Gastroesophageal sphincter (tissue), 4 donors: Measurements from ENCODE around the gene TBC1D7. TPM values are rescaled to one million over a fixed set of nuclear protein-coding genes. Genes with fewer than 3 reads are reported as not detected.

Source experiments
- ATAC-seq: fragments of 150-250 bp; one replicate; pipeline ENCODE4 v1.9.1; 2016; ENCODE audit warnings: mild to moderate bottlenecking, moderate library complexity
- H3K27ac ChIP-seq, 4 donors: fragments of 200-600 bp; sonication (generic) in 3 of 4; 1 replicate in 3 of 4; 2 replicates in 1 of 4; pipeline ENCODE4 v1.5.1; 2016 to 2019
- H3K27me3 ChIP-seq: fragments of 200-600 bp; sonication (generic); one replicate; pipeline ENCODE4 v1.5.1; 2019
- H3K36me3 ChIP-seq, 2 donors: fragments of 200-600 bp; sonication (generic); one replicate each; pipeline ENCODE4 v1.5.1; 2019; ENCODE audit warnings: control low read depth in 1 of 2
- H3K4me1 ChIP-seq, 3 donors: fragments of 200-600 bp; sonication (generic); 1 replicate in 2 of 3; 2 replicates in 1 of 3; pipeline ENCODE4 v1.5.1; 2016 to 2019; ENCODE audit warnings: control low read depth in 2 of 3
- H3K4me3 ChIP-seq, 2 donors: fragments of 200-600 bp; sonication (generic); one replicate each; pipeline ENCODE4 v1.5.1; 2019; ENCODE audit warnings: mild to moderate bottlenecking in 1 of 2, moderate library complexity in 1 of 2
- H3K9me3 ChIP-seq, 3 donors: fragments of 200-600 bp; sonication (generic); one replicate each; pipeline ENCODE4 v1.5.1; 2017 to 2019; ENCODE audit warnings: control low read depth in 2 of 3
- EP300 ChIP-seq: sonication (generic); formaldehyde crosslinking; IDR thresholded peaks from one replicate; pipeline ENCODE4 v1.6.1; 2017; ENCODE audit warnings: antibody characterized with exemption, mild to moderate bottlenecking
- POLR2A ChIP-seq, 2 donors: fragments of 450-650 bp; IDR thresholded peaks; one replicate each; pipeline ENCODE4 v1.6.1; 2017; ENCODE audit warnings: antibody characterized with exemption in 2 of 2, mild to moderate bottlenecking in 2 of 2, moderate library complexity in 1 of 2
- POLR2AphosphoS5 ChIP-seq: sonication (generic); formaldehyde crosslinking; IDR thresholded peaks from one replicate; pipeline ENCODE4 v1.6.1; 2017; ENCODE audit warnings: antibody characterized with exemption
- WGBS, 2 donors: methylation state at CpG; one replicate each; pipeline ENCODE4 v1.1.5; 2018; ENCODE audit warnings: low coverage in 1 of 2; 5-methylcytosine and 5-hydroxymethylcytosine counted together
- total RNA-seq, 4 donors: library from RNA; depleted of rRNA; stranded (reverse); fragments of >200 nt; gene quantifications; one replicate each; pipeline ENCODE4 v1.1.0, GENCODE V29; 2016
- TF ChIP-seq, protein P1 (sequence below), 4 experiments: fragments of 200-600 bp in 2 of 4; fragments of 450-650 bp in 2 of 4; sonication (generic) in 1 of 4; IDR thresholded peaks; one replicate each; pipeline ENCODE4 v1.5.1; 2017 to 2019; ENCODE audit warnings: antibody characterized with exemption in 4 of 4, mild to moderate bottlenecking in 2 of 4, moderate library complexity in 2 of 4

The TBC1D7 gene
- total RNA-seq, 4 donors from 2014 or later, result 5.1 to 14.5 (median 7.3) TPM

DNA sequence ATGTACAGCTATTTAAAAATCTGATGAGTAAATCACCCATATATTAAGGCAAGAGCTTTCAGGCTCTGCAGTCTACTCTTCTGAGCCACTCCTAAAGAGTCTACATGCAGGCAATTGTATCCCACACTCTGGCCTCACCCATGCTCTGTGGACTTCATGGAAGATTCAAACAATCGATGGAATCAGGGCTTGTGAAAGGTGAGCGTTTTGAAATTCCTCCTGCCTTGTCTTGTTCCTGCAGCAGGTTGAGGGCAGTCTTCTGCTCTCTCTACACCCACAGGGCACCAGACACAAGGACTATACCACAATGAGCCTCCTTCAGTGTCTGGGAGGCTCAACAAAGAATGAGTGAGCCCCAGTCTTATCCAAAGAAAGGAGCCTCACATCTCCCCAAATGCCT lies 51.1 kb downstream of the TBC1D7 start:
- no peak overlapping the region for H3K4me3 ChIP-seq
- 94 to 100% methylated on average over 2 of the region's 2 CpGs for WGBS, 2 donors
- peaks cover 0 to 19% of the 10 kb centered on the region in 2 donors for H3K36me3 ChIP-seq
- no peaks in the 10 kb centered on the region for H3K27me3 ChIP-seq
- no peaks in the 10 kb centered on the region for H3K4me1 ChIP-seq
- TF ChIP-seq POLR2A (IDR thresholded peaks at IDR 0.05) (no peak), POLR2AphosphoS5 (no peak), EP300 (no peak)
- TF ChIP-seq, protein P1, sequence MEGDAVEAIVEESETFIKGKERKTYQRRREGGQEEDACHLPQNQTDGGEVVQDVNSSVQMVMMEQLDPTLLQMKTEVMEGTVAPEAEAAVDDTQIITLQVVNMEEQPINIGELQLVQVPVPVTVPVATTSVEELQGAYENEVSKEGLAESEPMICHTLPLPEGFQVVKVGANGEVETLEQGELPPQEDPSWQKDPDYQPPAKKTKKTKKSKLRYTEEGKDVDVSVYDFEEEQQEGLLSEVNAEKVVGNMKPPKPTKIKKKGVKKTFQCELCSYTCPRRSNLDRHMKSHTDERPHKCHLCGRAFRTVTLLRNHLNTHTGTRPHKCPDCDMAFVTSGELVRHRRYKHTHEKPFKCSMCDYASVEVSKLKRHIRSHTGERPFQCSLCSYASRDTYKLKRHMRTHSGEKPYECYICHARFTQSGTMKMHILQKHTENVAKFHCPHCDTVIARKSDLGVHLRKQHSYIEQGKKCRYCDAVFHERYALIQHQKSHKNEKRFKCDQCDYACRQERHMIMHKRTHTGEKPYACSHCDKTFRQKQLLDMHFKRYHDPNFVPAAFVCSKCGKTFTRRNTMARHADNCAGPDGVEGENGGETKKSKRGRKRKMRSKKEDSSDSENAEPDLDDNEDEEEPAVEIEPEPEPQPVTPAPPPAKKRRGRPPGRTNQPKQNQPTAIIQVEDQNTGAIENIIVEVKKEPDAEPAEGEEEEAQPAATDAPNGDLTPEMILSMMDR (IDR thresholded peaks at IDR 0.05), result no peak
- no peaks in the 10 kb centered on the region for H3K9me3 ChIP-seq
- ATAC-seq, result no peak
- H3K27ac ChIP-seq, result no peak overlapping the region

DNA sequence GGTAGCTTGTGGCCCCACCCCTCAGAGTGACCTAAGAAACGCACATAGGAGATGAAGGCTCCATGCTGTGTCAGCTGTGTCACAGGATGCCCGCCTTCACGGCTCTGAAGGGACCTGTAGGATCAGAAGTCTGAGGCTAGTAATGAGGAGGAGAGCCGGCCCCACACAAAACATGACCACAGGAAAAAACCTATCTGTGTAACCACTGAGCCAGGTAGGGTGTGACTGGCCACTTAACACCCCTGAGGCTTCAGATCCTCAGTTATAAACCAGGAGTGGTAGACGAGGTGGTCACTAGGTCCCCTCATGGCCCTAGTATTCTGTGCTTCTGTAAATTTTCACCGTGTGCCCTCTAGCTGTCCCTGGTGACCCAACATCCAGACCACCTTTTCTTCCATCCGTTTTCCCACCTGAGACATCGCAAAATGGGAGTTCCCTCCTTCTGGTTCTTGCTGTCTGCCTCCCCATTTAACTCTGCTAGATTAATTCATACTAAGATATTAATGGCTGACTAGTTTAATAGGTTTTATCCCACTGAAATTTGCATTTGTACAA lies 52.8 kb downstream of the TBC1D7 start:
- no peak overlapping the region for H3K27ac ChIP-seq
- TF ChIP-seq EP300 (no peak), POLR2A (IDR thresholded peaks at IDR 0.05) (no peak), POLR2AphosphoS5 (no peak)
- TF ChIP-seq, protein P1 (IDR thresholded peaks at IDR 0.05), result no peak
- H3K36me3 ChIP-seq, result peaks cover 0 to 21% of the 10 kb centered on the region in 2 donors
- H3K4me1 ChIP-seq, result no peaks in the 10 kb centered on the region
- WGBS, 2 donors, result 69 to 88% methylated on average over 4 to 5 of the region's 8 CpGs
- H3K27me3 ChIP-seq, result no peaks in the 10 kb centered on the region
- no peak overlapping the region for H3K4me3 ChIP-seq
- H3K9me3 ChIP-seq, result no peaks in the 10 kb centered on the region
- ATAC-seq, result no peak

DNA sequence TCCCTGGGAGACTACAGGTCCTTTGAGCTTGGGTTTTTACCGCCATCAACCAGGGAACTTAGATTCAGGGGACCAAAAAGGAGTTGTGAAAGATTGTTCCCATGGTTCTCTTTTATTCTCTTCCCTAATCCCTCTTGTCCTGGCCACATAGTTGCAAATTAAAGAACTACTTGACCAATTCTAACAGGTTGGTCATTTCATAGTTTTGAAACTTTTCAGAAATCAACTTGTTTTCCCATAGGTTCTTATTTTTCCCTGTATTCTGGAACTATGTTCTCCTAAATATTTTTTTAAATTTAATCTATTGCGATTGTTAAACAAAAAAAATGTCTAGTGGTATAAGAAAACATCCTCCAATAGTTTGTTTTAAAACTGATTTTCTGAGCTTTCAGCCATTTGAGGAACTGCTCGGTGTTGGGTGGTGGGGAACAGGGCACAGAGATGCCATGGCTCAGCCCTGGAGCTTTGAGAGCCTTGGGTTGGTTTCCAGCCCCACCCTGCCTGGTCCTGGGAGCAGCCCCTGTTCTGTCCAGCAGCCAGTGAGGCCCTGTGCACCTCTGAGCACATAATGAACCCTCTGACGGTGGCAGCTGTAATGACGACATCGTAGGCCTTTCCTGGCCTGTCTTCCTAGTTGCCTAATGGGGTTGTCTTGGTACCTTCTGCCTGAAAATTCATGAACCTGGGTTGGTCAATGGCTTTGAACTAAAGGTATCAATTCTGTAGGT lies 53.5 kb downstream of the TBC1D7 start:
- Histone ChIP-seq H3K4me3 (no peak overlapping the region), H3K4me1 (no peaks in the 10 kb centered on the region), H3K9me3 (no peaks in the 10 kb centered on the region), H3K36me3 (peaks cover 0 to 21% of the 10 kb centered on the region in 2 donors), H3K27me3 (no peaks in the 10 kb centered on the region), H3K27ac (no peak overlapping the region)
- ATAC-seq, result no peak
- WGBS, 2 donors, result 86 to 97% methylated on average over 1 to 3 of the region's 6 CpGs
- TF ChIP-seq EP300, result no peak
- TF ChIP-seq POLR2AphosphoS5, result no peak
- TF ChIP-seq, protein P1 (IDR thresholded peaks at IDR 0.05), result no peak
- TF ChIP-seq POLR2A (IDR thresholded peaks at IDR 0.05), result no peak

DNA sequence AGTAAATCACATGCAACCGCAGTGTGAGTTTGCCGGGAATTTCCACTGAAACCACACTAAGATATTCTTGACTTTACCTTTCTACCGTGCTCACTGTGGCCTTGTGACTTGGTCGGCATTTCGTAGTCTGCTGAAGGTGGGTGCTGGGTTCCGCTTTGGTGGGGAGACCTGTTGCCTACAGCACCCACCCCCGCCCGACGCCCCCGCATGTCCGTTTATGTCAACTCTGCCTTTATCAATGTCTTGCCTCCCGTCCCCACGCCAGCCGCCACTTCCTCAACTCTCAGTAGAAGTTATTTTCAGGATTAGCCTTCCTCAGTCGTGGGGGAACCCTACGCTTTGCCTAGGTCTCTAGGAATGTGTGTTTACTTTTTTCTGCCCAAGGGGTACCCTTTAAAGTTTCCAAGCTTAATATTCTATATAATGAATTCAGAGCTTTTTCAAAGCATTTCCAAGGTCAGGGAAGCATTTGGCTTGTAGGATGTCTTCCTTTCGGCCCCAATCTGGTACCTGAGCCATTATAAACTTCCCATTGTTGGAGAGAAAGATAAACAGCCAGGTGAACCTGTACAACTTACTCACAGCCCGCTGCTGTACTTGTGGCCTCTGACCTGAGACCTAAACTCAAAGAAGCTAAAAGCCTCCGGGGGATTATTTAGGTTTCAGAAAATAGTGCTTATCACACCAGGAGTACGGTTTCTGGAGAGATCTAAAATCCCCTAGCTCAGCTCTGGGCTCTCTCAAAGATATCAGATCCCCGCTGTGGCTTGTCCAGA lies 54.2 kb downstream of the TBC1D7 start:
- Histone ChIP-seq H3K9me3 (no peaks in the 10 kb centered on the region), H3K4me1 (peaks cover 0 to 7% (median 4%) of the 10 kb centered on the region in 3 donors), H3K27me3 (no peaks in the 10 kb centered on the region), H3K4me3 (peak overlapping the region in 1 of 2 donors; percentile 17), H3K27ac (no peak overlapping the region), H3K36me3 (peaks cover 0 to 21% of the 10 kb centered on the region in 2 donors)
- TF ChIP-seq, protein P1 (IDR thresholded peaks at IDR 0.05), result no peak
- TF ChIP-seq POLR2AphosphoS5, result no peak
- no peak for TF ChIP-seq EP300
- TF ChIP-seq POLR2A (IDR thresholded peaks at IDR 0.05), result no peak
- no peak for ATAC-seq
- WGBS, 2 donors, result 68 to 81% methylated on average over 4 to 17 of the region's 21 CpGs
